ENCODE measurements around the gene NMUR2.

DNA sequence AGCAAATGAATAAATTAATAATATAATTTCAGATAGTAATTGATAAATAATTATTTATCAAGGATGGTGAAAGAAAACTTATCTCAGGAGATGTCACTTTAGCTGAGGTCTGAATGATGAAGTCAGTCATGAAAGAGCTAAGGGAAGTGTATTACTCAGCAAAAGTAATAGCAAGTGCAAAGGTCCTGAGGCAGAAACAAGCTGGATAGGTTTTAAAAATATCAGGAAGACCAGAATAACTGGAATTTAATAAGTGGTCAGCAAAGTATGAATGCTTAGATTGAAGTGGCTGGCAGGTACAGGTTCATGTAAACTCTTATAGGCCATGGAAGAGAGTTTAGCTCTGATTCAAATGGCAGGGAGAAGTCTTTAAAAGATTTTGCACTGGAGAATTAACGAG lies 1.0 kb upstream of the NMUR2 start:
- TF ChIP-seq, protein P1, sequence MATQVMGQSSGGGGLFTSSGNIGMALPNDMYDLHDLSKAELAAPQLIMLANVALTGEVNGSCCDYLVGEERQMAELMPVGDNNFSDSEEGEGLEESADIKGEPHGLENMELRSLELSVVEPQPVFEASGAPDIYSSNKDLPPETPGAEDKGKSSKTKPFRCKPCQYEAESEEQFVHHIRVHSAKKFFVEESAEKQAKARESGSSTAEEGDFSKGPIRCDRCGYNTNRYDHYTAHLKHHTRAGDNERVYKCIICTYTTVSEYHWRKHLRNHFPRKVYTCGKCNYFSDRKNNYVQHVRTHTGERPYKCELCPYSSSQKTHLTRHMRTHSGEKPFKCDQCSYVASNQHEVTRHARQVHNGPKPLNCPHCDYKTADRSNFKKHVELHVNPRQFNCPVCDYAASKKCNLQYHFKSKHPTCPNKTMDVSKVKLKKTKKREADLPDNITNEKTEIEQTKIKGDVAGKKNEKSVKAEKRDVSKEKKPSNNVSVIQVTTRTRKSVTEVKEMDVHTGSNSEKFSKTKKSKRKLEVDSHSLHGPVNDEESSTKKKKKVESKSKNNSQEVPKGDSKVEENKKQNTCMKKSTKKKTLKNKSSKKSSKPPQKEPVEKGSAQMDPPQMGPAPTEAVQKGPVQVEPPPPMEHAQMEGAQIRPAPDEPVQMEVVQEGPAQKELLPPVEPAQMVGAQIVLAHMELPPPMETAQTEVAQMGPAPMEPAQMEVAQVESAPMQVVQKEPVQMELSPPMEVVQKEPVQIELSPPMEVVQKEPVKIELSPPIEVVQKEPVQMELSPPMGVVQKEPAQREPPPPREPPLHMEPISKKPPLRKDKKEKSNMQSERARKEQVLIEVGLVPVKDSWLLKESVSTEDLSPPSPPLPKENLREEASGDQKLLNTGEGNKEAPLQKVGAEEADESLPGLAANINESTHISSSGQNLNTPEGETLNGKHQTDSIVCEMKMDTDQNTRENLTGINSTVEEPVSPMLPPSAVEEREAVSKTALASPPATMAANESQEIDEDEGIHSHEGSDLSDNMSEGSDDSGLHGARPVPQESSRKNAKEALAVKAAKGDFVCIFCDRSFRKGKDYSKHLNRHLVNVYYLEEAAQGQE (IDR thresholded peaks at IDR 0.05; ENCODE audit: unreplicated experiment) = no peak
- TF ChIP-seq EZH2phosphoT487 (IDR thresholded peaks at IDR 0.05; ENCODE audit: unreplicated experiment) = no peak
- TF ChIP-seq, protein P2, sequence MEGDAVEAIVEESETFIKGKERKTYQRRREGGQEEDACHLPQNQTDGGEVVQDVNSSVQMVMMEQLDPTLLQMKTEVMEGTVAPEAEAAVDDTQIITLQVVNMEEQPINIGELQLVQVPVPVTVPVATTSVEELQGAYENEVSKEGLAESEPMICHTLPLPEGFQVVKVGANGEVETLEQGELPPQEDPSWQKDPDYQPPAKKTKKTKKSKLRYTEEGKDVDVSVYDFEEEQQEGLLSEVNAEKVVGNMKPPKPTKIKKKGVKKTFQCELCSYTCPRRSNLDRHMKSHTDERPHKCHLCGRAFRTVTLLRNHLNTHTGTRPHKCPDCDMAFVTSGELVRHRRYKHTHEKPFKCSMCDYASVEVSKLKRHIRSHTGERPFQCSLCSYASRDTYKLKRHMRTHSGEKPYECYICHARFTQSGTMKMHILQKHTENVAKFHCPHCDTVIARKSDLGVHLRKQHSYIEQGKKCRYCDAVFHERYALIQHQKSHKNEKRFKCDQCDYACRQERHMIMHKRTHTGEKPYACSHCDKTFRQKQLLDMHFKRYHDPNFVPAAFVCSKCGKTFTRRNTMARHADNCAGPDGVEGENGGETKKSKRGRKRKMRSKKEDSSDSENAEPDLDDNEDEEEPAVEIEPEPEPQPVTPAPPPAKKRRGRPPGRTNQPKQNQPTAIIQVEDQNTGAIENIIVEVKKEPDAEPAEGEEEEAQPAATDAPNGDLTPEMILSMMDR (conservative IDR thresholded peaks at IDR 0.05; ENCODE audit: low read depth in 2 of 2) = no peak
- no peak for TF ChIP-seq POLR2AphosphoS5 (IDR thresholded peaks at IDR 0.05; ENCODE audit: low read depth)
- TF ChIP-seq EZH2 (IDR thresholded peaks at IDR 0.05; ENCODE audit: low read depth, unreplicated experiment) = no peak
- TF ChIP-seq CREB1 (CRISPR knock-in tag; IDR thresholded peaks at IDR 0.05; ENCODE audit: low read depth) = no peak
- TF ChIP-seq, protein P3, sequence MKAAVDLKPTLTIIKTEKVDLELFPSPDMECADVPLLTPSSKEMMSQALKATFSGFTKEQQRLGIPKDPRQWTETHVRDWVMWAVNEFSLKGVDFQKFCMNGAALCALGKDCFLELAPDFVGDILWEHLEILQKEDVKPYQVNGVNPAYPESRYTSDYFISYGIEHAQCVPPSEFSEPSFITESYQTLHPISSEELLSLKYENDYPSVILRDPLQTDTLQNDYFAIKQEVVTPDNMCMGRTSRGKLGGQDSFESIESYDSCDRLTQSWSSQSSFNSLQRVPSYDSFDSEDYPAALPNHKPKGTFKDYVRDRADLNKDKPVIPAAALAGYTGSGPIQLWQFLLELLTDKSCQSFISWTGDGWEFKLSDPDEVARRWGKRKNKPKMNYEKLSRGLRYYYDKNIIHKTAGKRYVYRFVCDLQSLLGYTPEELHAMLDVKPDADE (IDR thresholded peaks at IDR 0.05) = no peak
- TF ChIP-seq STAT1 (IDR thresholded peaks at IDR 0.05; ENCODE audit: unreplicated experiment) = no peak
- TF ChIP-seq JUNB (IDR thresholded peaks at IDR 0.05; ENCODE audit: unreplicated experiment) = no peak
- TF ChIP-seq ZNF114 (CRISPR knock-in tag; IDR thresholded peaks at IDR 0.05) = no peak

Data from GM23338 (cell line).